ENCODE measurements around the gene CDC20. TPM values are rescaled to one million over a fixed set of nuclear protein-coding genes. Genes with fewer than 3 reads are reported as not detected.

The CDC20 gene
- total and polyA plus RNA-seq, 7 experiments from 2014 or later, result 0.38 to 101 (median 0.78) TPM; not detected in 2

DNA sequence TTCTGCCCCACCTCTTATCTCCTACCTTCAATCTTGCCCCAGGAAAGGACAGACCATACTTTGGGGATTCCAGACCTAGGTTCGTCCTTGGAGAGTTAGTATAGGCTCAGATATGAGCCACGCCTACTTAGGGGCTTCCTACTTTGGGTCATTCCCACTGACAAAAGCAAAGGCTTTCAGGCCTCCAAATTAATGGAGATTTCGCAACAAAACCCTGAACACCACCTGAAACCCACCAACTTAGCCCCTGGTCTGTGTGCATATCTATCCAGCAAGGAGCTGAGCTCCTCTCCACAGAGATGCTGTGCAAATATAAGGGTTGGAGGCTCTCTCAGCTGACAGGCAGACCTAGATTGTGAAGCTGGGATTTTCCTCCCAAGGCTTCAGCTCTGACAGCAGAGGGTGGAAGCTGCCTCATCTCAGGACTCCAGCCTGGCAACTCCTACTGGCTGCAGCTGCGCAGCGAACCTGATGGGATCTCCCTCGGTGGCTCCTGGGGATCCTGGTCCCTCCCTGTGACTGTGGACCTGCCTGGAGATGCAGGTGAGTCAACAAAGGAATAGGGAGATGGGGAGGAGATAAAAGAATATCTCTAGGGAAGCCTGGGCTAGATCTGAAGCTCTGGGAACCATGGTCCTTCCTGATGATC, 19.1 kb upstream of the CDC20 start:
- no peak overlapping the region for H3K4me3 ChIP-seq (ENCODE audit: low read length)
- DNase-seq (no peak), ATAC-seq (no peak)
- H3K27ac Mint-ChIP-seq, result no peak overlapping the region
- no peak overlapping the region for H3K4me3 Mint-ChIP-seq
- CTCF ChIA-PET, result no interaction called here
- H3K36me3 Mint-ChIP-seq, result no peaks in the 10 kb centered on the region
- POLR2A ChIA-PET, result no interaction called here
- intact Hi-C loops (cut with micrococcal nuclease), result no loop called here
- peaks cover 0 to 1% (median 0%) of the 10 kb centered on the region in 11 donors for H3K9me3 Mint-ChIP-seq
- no peak overlapping the region for H3K27ac ChIP-seq (ENCODE audit: low read depth, low read length)
- peaks cover 0 to 5% (median 0%) of the 10 kb centered on the region in 5 donors for H3K27me3 Mint-ChIP-seq
- H3K9me3 ChIP-seq (ENCODE audit: control insufficient read depth in 2 of 3, low read length in 3 of 3), result no peaks in the 10 kb centered on the region
- no peaks in the 10 kb centered on the region for H3K4me1 ChIP-seq (ENCODE audit: control insufficient read depth in 2 of 2, insufficient read depth in 2 of 2, low read length in 2 of 2)
- peaks cover 0 to 3% (median 0%) of the 10 kb centered on the region in 7 donors for H3K4me1 Mint-ChIP-seq
- H3K27me3 ChIP-seq (ENCODE audit: control insufficient read depth in 2 of 2, insufficient read depth in 2 of 2, low read length in 2 of 2), result no peaks in the 10 kb centered on the region
- H3K36me3 ChIP-seq (ENCODE audit: control insufficient read depth in 2 of 3, insufficient read depth in 3 of 3, low read length in 3 of 3), result no peaks in the 10 kb centered on the region

DNA sequence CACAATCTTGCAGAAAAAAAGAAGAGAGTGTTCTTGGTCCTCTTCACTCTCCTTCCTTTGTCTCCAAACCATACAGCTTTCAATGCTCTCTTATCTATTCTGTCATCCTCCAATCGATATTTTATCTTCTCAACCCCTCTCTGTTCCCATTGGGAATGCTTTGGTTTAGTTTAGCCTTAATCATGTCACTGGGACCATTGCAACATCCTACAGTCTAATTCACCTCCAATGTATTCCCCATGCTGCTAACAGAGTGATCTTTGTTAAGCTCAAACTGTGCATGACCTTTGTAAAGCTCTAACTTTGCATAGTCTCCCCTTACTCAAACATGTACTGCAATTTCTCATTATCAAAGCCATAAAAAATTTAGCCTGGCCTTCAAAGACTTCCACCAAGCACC, 18.2 kb upstream of the CDC20 start:
- Histone ChIP-seq H3K4me3 (ENCODE audit: low read length) (no peak overlapping the region), H3K27me3 (ENCODE audit: control insufficient read depth in 2 of 2, insufficient read depth in 2 of 2, low read length in 2 of 2) (no peaks in the 10 kb centered on the region), H3K36me3 (ENCODE audit: control insufficient read depth in 2 of 3, insufficient read depth in 3 of 3, low read length in 3 of 3) (no peaks in the 10 kb centered on the region), H3K9me3 (ENCODE audit: control insufficient read depth in 2 of 3, low read length in 3 of 3) (no peaks in the 10 kb centered on the region), H3K27ac (ENCODE audit: low read depth, low read length) (no peak overlapping the region), H3K4me1 (ENCODE audit: control insufficient read depth in 2 of 2, insufficient read depth in 2 of 2, low read length in 2 of 2) (no peaks in the 10 kb centered on the region)
- ChIA-PET CTCF (no interaction called here), POLR2A (no interaction called here)
- H3K36me3 Mint-ChIP-seq, result no peaks in the 10 kb centered on the region
- peaks cover 0 to 5% (median 0%) of the 10 kb centered on the region in 5 donors for H3K27me3 Mint-ChIP-seq
- ATAC-seq, result no peak
- H3K4me1 Mint-ChIP-seq, result peaks cover 0 to 3% (median 0%) of the 10 kb centered on the region in 7 donors
- H3K9me3 Mint-ChIP-seq, result no peaks in the 10 kb centered on the region
- no peak overlapping the region for H3K4me3 Mint-ChIP-seq
- intact Hi-C loops (cut with micrococcal nuclease), result no loop called here
- DNase-seq, result no peak
- H3K27ac Mint-ChIP-seq, result no peak overlapping the region

DNA sequence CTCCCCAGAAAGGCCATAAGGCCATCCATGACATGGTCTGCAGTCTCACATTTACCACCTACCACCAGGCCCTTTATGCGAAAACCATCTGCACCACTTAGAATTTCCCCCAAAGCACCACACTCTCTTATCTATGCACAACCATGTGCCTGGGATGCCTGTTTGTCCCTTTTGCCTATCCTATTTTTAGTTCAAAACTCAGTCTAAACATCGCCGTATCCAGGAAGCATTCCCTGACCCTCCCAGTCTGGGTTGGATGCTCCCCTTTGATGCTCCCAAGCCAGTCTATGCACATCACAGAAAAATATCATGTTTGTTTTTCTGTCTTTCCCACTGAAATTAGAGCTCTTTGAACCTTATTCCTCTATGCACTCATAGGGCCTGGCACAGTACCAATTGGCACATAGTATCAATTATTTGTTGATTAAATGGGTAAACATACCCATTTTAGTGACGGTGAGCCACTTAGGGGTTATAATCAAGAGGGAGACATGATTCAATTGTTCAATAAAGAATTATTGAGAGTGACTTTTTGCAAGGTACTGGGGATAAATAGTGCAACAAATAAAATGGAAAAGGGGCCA, 14.4 kb upstream of the CDC20 start:
- H3K36me3 Mint-ChIP-seq, result no peaks in the 10 kb centered on the region
- intact Hi-C loops (cut with micrococcal nuclease), result no loop called here
- ATAC-seq, result no peak
- H3K27ac Mint-ChIP-seq, result peak overlapping the region in 1 of 9 donors; percentile 2
- Histone ChIP-seq H3K27ac (ENCODE audit: low read depth, low read length) (no peak overlapping the region), H3K36me3 (ENCODE audit: control insufficient read depth in 2 of 3, insufficient read depth in 3 of 3, low read length in 3 of 3) (no peaks in the 10 kb centered on the region), H3K4me3 (ENCODE audit: low read length) (no peak overlapping the region), H3K9me3 (ENCODE audit: control insufficient read depth in 2 of 3, low read length in 3 of 3) (no peaks in the 10 kb centered on the region), H3K4me1 (ENCODE audit: control insufficient read depth in 2 of 2, insufficient read depth in 2 of 2, low read length in 2 of 2) (no peaks in the 10 kb centered on the region), H3K27me3 (ENCODE audit: control insufficient read depth in 2 of 2, insufficient read depth in 2 of 2, low read length in 2 of 2) (no peaks in the 10 kb centered on the region)
- ChIA-PET CTCF (no interaction called here), POLR2A (no interaction called here)
- H3K4me1 Mint-ChIP-seq, result peaks cover under 1 to 3% (median 3%) of the 10 kb centered on the region in 7 donors
- peaks cover 0 to 5% (median 0%) of the 10 kb centered on the region in 5 donors for H3K27me3 Mint-ChIP-seq
- no peak for DNase-seq
- H3K4me3 Mint-ChIP-seq, result no peak overlapping the region
- no peaks in the 10 kb centered on the region for H3K9me3 Mint-ChIP-seq

DNA sequence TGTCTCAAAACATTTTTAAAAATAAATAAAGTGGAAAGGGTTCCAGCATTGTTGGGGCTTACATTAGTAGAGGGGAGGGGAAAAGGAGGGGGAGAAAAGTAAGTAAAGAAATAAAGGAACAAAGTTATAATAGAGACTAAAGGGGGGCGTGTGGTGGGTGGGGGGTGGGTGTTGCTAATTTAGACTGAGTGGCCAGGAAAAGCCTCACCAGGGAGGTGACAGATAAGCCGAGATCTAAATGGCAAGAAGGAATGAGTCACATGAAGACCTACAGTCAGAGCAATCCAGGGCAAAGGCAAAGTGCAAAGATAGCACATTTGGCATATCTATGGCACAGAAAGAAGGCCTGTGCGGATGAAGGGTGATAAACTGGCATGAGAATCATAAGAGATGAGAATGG, 13.7 kb upstream of the CDC20 start:
- H3K9me3 ChIP-seq (ENCODE audit: control insufficient read depth in 2 of 3, low read length in 3 of 3), result no peaks in the 10 kb centered on the region
- no peaks in the 10 kb centered on the region for H3K36me3 ChIP-seq (ENCODE audit: control insufficient read depth in 2 of 3, insufficient read depth in 3 of 3, low read length in 3 of 3)
- H3K4me1 ChIP-seq (ENCODE audit: control insufficient read depth in 2 of 2, insufficient read depth in 2 of 2, low read length in 2 of 2), result peaks cover 0 to 4% of the 10 kb centered on the region in 2 donors
- peaks cover 0 to 5% (median 0%) of the 10 kb centered on the region in 5 donors for H3K27me3 Mint-ChIP-seq
- H3K4me3 ChIP-seq (ENCODE audit: low read length), result no peak overlapping the region
- no peaks in the 10 kb centered on the region for H3K9me3 Mint-ChIP-seq
- CTCF ChIA-PET, result no interaction called here
- H3K27ac Mint-ChIP-seq, result no peak overlapping the region
- DNase-seq (no peak), ATAC-seq (no peak)
- no peaks in the 10 kb centered on the region for H3K36me3 Mint-ChIP-seq
- intact Hi-C loops (cut with micrococcal nuclease), result no loop called here
- H3K27ac ChIP-seq (ENCODE audit: low read depth, low read length), result no peak overlapping the region
- no peak overlapping the region for H3K4me3 Mint-ChIP-seq
- H3K4me1 Mint-ChIP-seq, result peaks cover 5 to 11% (median 8%) of the 10 kb centered on the region in 7 donors
- no peaks in the 10 kb centered on the region for H3K27me3 ChIP-seq (ENCODE audit: control insufficient read depth in 2 of 2, insufficient read depth in 2 of 2, low read length in 2 of 2)
- POLR2A ChIA-PET, result interaction anchor here (0.6 kb wide), 1 partner anchor 108 kb away, joined by 4 read pairs; no protein-coding TSS in a partner anchor

DNA sequence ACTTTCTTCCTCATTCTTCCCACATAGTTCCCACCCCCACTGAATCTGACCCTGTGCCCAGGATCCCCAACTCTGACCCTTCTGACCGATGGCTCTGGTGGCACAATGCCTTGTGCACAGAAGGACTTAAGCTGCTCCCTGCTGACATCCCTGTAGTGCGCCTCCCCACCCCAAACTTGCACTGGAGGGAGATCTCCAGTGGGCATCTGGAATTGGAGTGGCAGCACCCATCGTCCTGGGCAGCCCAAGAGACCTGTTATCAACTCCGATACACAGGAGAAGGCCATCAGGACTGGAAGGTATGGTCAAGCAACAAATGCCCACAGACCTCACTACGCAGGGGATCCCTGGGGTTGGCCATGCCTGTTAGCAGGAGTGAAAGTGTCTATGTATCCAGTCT, 12.1 kb upstream of the CDC20 start:
- Mint-ChIP-seq H3K4me1 (peaks cover 5 to 11% (median 8%) of the 10 kb centered on the region in 7 donors), H3K27ac (no peak overlapping the region), H3K4me3 (no peak overlapping the region), H3K27me3 (no peaks in the 10 kb centered on the region), H3K36me3 (no peaks in the 10 kb centered on the region), H3K9me3 (no peaks in the 10 kb centered on the region)
- no peaks in the 10 kb centered on the region for H3K9me3 ChIP-seq (ENCODE audit: control insufficient read depth in 2 of 3, low read length in 3 of 3)
- H3K4me3 ChIP-seq (ENCODE audit: low read length), result no peak overlapping the region
- H3K27me3 ChIP-seq (ENCODE audit: control insufficient read depth in 2 of 2, insufficient read depth in 2 of 2, low read length in 2 of 2), result no peaks in the 10 kb centered on the region
- ChIA-PET POLR2A (no interaction called here), CTCF (no interaction called here)
- no peak for DNase-seq
- intact Hi-C loops (cut with micrococcal nuclease), result no loop called here
- H3K4me1 ChIP-seq (ENCODE audit: control insufficient read depth in 2 of 2, insufficient read depth in 2 of 2, low read length in 2 of 2), result peaks cover 0 to 4% of the 10 kb centered on the region in 2 donors
- no peak overlapping the region for H3K27ac ChIP-seq (ENCODE audit: low read depth, low read length)
- no peak for ATAC-seq
- no peaks in the 10 kb centered on the region for H3K36me3 ChIP-seq (ENCODE audit: control insufficient read depth in 2 of 3, insufficient read depth in 3 of 3, low read length in 3 of 3)

DNA sequence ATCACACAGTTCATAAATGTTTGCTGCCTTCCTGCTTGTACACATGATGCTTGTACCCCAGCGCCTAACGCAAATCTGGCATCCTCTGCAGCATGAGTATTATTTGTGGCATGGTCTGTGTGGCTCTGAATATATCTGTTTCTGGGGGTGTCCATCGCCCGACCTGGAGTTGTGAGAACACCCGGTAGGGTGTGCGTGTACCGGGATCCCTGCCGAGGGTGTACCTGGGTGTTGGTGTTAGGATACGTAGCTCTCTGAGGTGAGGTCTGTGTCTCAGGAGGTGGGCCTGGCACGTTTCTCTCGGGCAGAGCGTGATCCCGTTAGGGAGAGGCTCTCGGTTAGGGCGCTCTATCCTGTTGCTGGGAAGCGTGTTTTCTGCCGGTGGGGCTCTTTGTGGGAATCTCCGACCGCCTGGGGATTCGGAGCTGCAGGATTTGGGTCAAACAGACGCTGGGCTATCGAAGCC, 10.4 kb upstream of the CDC20 start:
- no peaks in the 10 kb centered on the region for H3K9me3 Mint-ChIP-seq
- intact Hi-C loops (cut with micrococcal nuclease), result no loop called here
- Histone ChIP-seq H3K4me1 (ENCODE audit: control insufficient read depth in 2 of 2, insufficient read depth in 2 of 2, low read length in 2 of 2) (peaks cover 0 to 4% of the 10 kb centered on the region in 2 donors), H3K9me3 (ENCODE audit: control insufficient read depth in 2 of 3, low read length in 3 of 3) (no peaks in the 10 kb centered on the region), H3K4me3 (ENCODE audit: low read length) (peak overlapping the region; percentile 27), H3K36me3 (ENCODE audit: control insufficient read depth in 2 of 3, insufficient read depth in 3 of 3, low read length in 3 of 3) (no peaks in the 10 kb centered on the region), H3K27ac (ENCODE audit: low read depth, low read length) (peak overlapping the region; percentile 79), H3K27me3 (ENCODE audit: control insufficient read depth in 2 of 2, insufficient read depth in 2 of 2, low read length in 2 of 2) (no peaks in the 10 kb centered on the region)
- no peaks in the 10 kb centered on the region for H3K27me3 Mint-ChIP-seq
- peak overlapping the region in 6 of 10 donors; percentile 27 to 80 (median 61) for H3K4me3 Mint-ChIP-seq
- ChIA-PET CTCF (no interaction called here), POLR2A (interaction anchor here (0.9 to 1.3 kb wide), 2 partner anchors 10 to 42 kb away, joined by 4 read pairs; partner anchors contain the start of gene CDC20)
- no peak for ATAC-seq
- peak overlapping the region in 5 of 9 donors; percentile 23 to 85 (median 33) for H3K27ac Mint-ChIP-seq
- DNase-seq, result no peak
- H3K36me3 Mint-ChIP-seq, result no peaks in the 10 kb centered on the region
- H3K4me1 Mint-ChIP-seq, result peaks cover 8 to 11% (median 9%) of the 10 kb centered on the region in 7 donors

Data from naive thymus-derived CD4-positive, alpha-beta T cell (primary cell).